IMR-90 (cell line): ENCODE measurements around the gene ZRANB3. TPM values are rescaled to one million over a fixed set of nuclear protein-coding genes. Genes with fewer than 3 reads are reported as not detected.
A peak's percentile ranks its signal among the peaks of the same experiment; 100 is the strongest.

Experiments
- ATAC-seq: fragments of 200-7000 bp; cut with Tn5 transposase; 2 replicates; pipeline ENCODE4 v1.9.1; 2020; ENCODE audit warnings: low read depth, mild to moderate bottlenecking, moderate library complexity
- BruUV-seq: library from RNA; stranded (reverse); fragments of 400-500 nt; replicated peaks from 2 replicates; lab custom pipeline; 2021; lab: Mats Ljungman, UMichigan
- CTCF ChIA-PET: fragments of 300-600 bp; formaldehyde crosslinking; extraction: SDS; loops from one replicate; lab custom pipeline; 2021; ENCODE audit warnings: antibody characterized with exemption; lab: Yijun Ruan, JAX
- POLR2A ChIA-PET: fragments of 300-600 bp; sonication (Branson Sonifier 250); formaldehyde crosslinking; loops from one replicate; lab custom pipeline; 2022; ENCODE audit warnings: antibody characterized with exemption; ENCODE audit not compliant: unreplicated experiment; lab: Charles Lee
- DNase-seq: peaks from one replicate; pipeline ENCODE4 v3.0.0; 2013
- H2AFZ ChIP-seq: replicated peaks from 2 replicates; pipeline ENCODE3; 2013; ENCODE audit warnings: low read length, mild to moderate bottlenecking; ENCODE audit not compliant: poor library complexity
- H2AK5ac ChIP-seq: 2 replicates; pipeline ENCODE4 v1.6.1; 2013; ENCODE audit warnings: low read depth, low read length, inconsistent platforms
- H2AK9ac ChIP-seq: replicated peaks from 2 replicates; pipeline ENCODE3; 2013; ENCODE audit warnings: mild to moderate bottlenecking, low read depth, low read length, moderate library complexity; ENCODE audit not compliant: poor library complexity
- H2BK120ac ChIP-seq: 2 replicates; pipeline ENCODE4 v1.6.1; 2013; ENCODE audit warnings: low read depth, low read length, inconsistent platforms
- H2BK15ac ChIP-seq: 3 replicates; pipeline ENCODE4 v1.6.1; 2013; ENCODE audit warnings: low read depth, low read length, inconsistent platforms
- H2BK20ac ChIP-seq: 2 replicates; pipeline ENCODE4 v1.6.1; 2013; ENCODE audit warnings: low read depth, mild to moderate bottlenecking, inconsistent platforms, low read length, moderate library complexity
- H2BK5ac ChIP-seq: 2 replicates; pipeline ENCODE4 v1.6.1; 2013; ENCODE audit warnings: mild to moderate bottlenecking, low read depth, low read length, inconsistent platforms; ENCODE audit not compliant: poor library complexity, severe bottlenecking
- H3K14ac ChIP-seq: replicated peaks from 2 replicates; pipeline ENCODE4 v1.6.1; 2013; ENCODE audit warnings: low read depth, low read length, inconsistent platforms
- H3K18ac ChIP-seq: 2 replicates; pipeline ENCODE4 v1.6.1; 2013; ENCODE audit warnings: low read depth, low read length, control low read depth
- H3K23ac ChIP-seq: 2 replicates; pipeline ENCODE4 v1.6.1; 2013; ENCODE audit warnings: low read depth, low read length, inconsistent platforms
- H3K27ac ChIP-seq: 2 replicates; pipeline ENCODE4 v1.5.1; 2013; ENCODE audit warnings: mild to moderate bottlenecking, control low read depth, low read length; ENCODE audit not compliant: insufficient read depth
- H3K27me3 ChIP-seq: 2 replicates; pipeline ENCODE4 v1.6.1; 2013; ENCODE audit warnings: low read length; ENCODE audit not compliant: control insufficient read depth, insufficient read depth
- H3K36me3 ChIP-seq: 2 replicates; pipeline ENCODE4 v1.6.1; 2013; ENCODE audit warnings: low read length, mixed read lengths; ENCODE audit not compliant: control insufficient read depth, insufficient read depth
- H3K4ac ChIP-seq: 2 replicates; pipeline ENCODE4 v1.6.1; 2013; ENCODE audit warnings: low read depth, low read length, inconsistent platforms
- H3K4me1 ChIP-seq: 2 replicates; pipeline ENCODE4 v1.6.1; 2013; ENCODE audit warnings: low read length, mixed read lengths; ENCODE audit not compliant: control insufficient read depth, insufficient read depth
- H3K4me2 ChIP-seq: 2 replicates; pipeline ENCODE4 v1.6.1; 2013; ENCODE audit warnings: low read depth, mild to moderate bottlenecking, control low read depth, low read length, moderate library complexity
- H3K4me3 ChIP-seq: 2 replicates; pipeline ENCODE4 v1.5.1; 2013; ENCODE audit warnings: low read depth, mild to moderate bottlenecking, control low read depth, low read length, moderate library complexity; ENCODE audit not compliant: insufficient read depth
- H3K56ac ChIP-seq: 2 replicates; pipeline ENCODE4 v1.6.1; 2013; ENCODE audit warnings: low read length, inconsistent platforms; ENCODE audit not compliant: insufficient read depth; ENCODE audit errors: extremely low read depth
- H3K79me1 ChIP-seq, 2 experiments: 2 replicates each; pipeline ENCODE4 v1.6.1; 2013; ENCODE audit warnings: low read length in 2 of 2, inconsistent platforms in 1 of 2, low read depth in 1 of 2
- H3K9ac ChIP-seq: 2 replicates; pipeline ENCODE4 v1.6.1; 2013; ENCODE audit warnings: low read depth, low read length, control low read depth
- H3K9me1 ChIP-seq: 2 replicates; pipeline ENCODE4 v1.6.1; 2013; ENCODE audit warnings: low read length, inconsistent platforms; ENCODE audit not compliant: insufficient read depth
- H3K9me3 ChIP-seq: 2 replicates; pipeline ENCODE4 v1.6.1; 2013; ENCODE audit warnings: low read length; ENCODE audit not compliant: control insufficient read depth, insufficient read depth
- H4K20me1 ChIP-seq: 2 replicates; pipeline ENCODE4 v1.6.1; 2013; ENCODE audit warnings: low read length, inconsistent platforms; ENCODE audit not compliant: insufficient read depth
- H4K5ac ChIP-seq: 2 replicates; pipeline ENCODE4 v1.6.1; 2013; ENCODE audit warnings: mild to moderate bottlenecking, low read depth, low read length, control low read depth
- H4K8ac ChIP-seq, 2 experiments: 2 replicates each; pipeline ENCODE4 v1.6.1; 2013; ENCODE audit warnings: low read depth in 2 of 2, low read length in 2 of 2, control low read depth in 1 of 2, inconsistent platforms in 1 of 2
- H4K91ac ChIP-seq: 2 replicates; pipeline ENCODE4 v1.6.1; 2013; ENCODE audit warnings: low read depth, low read length, inconsistent platforms; ENCODE audit not compliant: insufficient read depth
- BHLHE40 ChIP-seq: fragments of 150-350 bp; IDR thresholded peaks from 2 replicates; pipeline ENCODE4 v1.6.1; 2016; ENCODE audit warnings: mild to moderate bottlenecking, low read depth, low read length
- CEBPB ChIP-seq: IDR thresholded peaks from 2 replicates; pipeline ENCODE4 v1.6.1; 2012; ENCODE audit warnings: low read depth, low read length, improper control_type of control experiment
- CHD1 ChIP-seq: IDR thresholded peaks from 2 replicates; pipeline ENCODE4 v1.6.1; 2012; ENCODE audit warnings: low read depth, low read length, improper control_type of control experiment
- CTCF ChIP-seq: conservative IDR thresholded peaks from 2 replicates; pipeline ENCODE4 v1.5.1; 2012; ENCODE audit warnings: mild to moderate bottlenecking, low read depth, low read length, improper control_type of control experiment
- FOS ChIP-seq: fragments of 150-350 bp; IDR thresholded peaks from 2 replicates; pipeline ENCODE4 v1.6.1; 2016; ENCODE audit warnings: low read depth, low read length
- MAFK ChIP-seq: IDR thresholded peaks from 2 replicates; pipeline ENCODE4 v1.6.1; 2012; ENCODE audit warnings: low read depth, low read length, improper control_type of control experiment
- MAZ ChIP-seq: IDR thresholded peaks from 2 replicates; pipeline ENCODE4 v1.6.1; 2012; ENCODE audit warnings: low read depth, mild to moderate bottlenecking, low read length, improper control_type of control experiment, moderate library complexity, borderline replicate concordance
- MXI1 ChIP-seq: IDR thresholded peaks from 2 replicates; pipeline ENCODE4 v1.6.1; 2012; ENCODE audit warnings: low read depth, mild to moderate bottlenecking, low read length, moderate library complexity, borderline replicate concordance
- NFE2L2 ChIP-seq: fragments of 150-350 bp; IDR thresholded peaks from 2 replicates; pipeline ENCODE4 v1.6.1; 2016; ENCODE audit warnings: low read depth, mild to moderate bottlenecking, low read length
- POLR2A ChIP-seq: IDR thresholded peaks from 2 replicates; pipeline ENCODE4 v1.6.1; 2012; ENCODE audit warnings: mild to moderate bottlenecking, low read depth, low read length
- RAD21 ChIP-seq: IDR thresholded peaks from 2 replicates; pipeline ENCODE4 v1.6.1; 2012; ENCODE audit warnings: low read length, improper control_type of control experiment
- RCOR1 ChIP-seq: IDR thresholded peaks from 2 replicates; pipeline ENCODE4 v1.6.1; 2012; ENCODE audit warnings: mild to moderate bottlenecking, low read length, improper control_type of control experiment; ENCODE audit not compliant: insufficient replicate concordance
- RFX5 ChIP-seq: IDR thresholded peaks from 2 replicates; pipeline ENCODE4 v1.8.0; 2012; ENCODE audit warnings: low read depth, mild to moderate bottlenecking, low read length, moderate library complexity
- SMC3 ChIP-seq: fragments of 150-350 bp; IDR thresholded peaks from 2 replicates; pipeline ENCODE4 v1.6.1; 2016; ENCODE audit warnings: low read depth, mild to moderate bottlenecking, antibody characterized with exemption, low read length, moderate library complexity
- WGBS, 2 experiments: methylation state at CpG; one replicate each; pipeline versions ENCODE4 v1.1.5 to v1.1.7; 2013; ENCODE audit warnings: missing lambda C conversion rate in 2 of 2; ENCODE audit not compliant: insufficient read length in 1 of 2; ENCODE audit errors: extremely low coverage in 2 of 2; 5-methylcytosine and 5-hydroxymethylcytosine counted together
- dilution Hi-C: fragments of 300-500 bp; cut with HindIII; formaldehyde crosslinking; loops from one replicate; pipeline ENCODE4 v1.14.3; 2018; ENCODE audit warnings: low sequenced_read_pairs; ENCODE audit not compliant: unreplicated experiment
- in situ Hi-C: fragments of 300-500 bp; cut with MboI; formaldehyde crosslinking; loops from 3 replicates; pipeline ENCODE4 v1.14.3; 2019; ENCODE audit warnings: low sequenced_read_pairs, inconsistent platforms, mixed read lengths
- intact Hi-C: fragments of 100-400 bp; cut with micrococcal nuclease; formaldehyde crosslinking; loops from 2 replicates; pipeline ENCODE4 v1.10.0; 2022
- polyA plus RNA-seq, 3 experiments: library from polyadenylated mRNA; depleted of rRNA; stranded (reverse); fragments of >200 nt; gene quantifications; 2 replicates each; pipeline ENCODE4 v1.2.3, GENCODE V29; 2012; ENCODE audit warnings: low replicate concordance in 1 of 3
- total RNA-seq: library from RNA; depleted of rRNA; stranded (reverse); fragments of >200 nt; gene quantifications from 2 replicates; pipeline ENCODE4 v1.2.3, GENCODE V29; 2012
- TF ChIP-seq, protein P1 (sequence below): fragments of 150-350 bp; IDR thresholded peaks from 2 replicates; pipeline ENCODE4 v1.6.1; 2016; ENCODE audit warnings: low read depth, mild to moderate bottlenecking, low read length, moderate library complexity, borderline replicate concordance
- TF ChIP-seq, protein P2 (sequence below): fragments of 150-350 bp; IDR thresholded peaks from 2 replicates; pipeline ENCODE4 v1.6.1; 2017; ENCODE audit warnings: mild to moderate bottlenecking, antibody characterized with exemption, low read length, low read depth

ZRANB3 gene
- total and polyA plus RNA-seq, 2 of the 4 experiments (the other 2 are of a cell fraction), result 3.4 to 9.3 TPM

DNA sequence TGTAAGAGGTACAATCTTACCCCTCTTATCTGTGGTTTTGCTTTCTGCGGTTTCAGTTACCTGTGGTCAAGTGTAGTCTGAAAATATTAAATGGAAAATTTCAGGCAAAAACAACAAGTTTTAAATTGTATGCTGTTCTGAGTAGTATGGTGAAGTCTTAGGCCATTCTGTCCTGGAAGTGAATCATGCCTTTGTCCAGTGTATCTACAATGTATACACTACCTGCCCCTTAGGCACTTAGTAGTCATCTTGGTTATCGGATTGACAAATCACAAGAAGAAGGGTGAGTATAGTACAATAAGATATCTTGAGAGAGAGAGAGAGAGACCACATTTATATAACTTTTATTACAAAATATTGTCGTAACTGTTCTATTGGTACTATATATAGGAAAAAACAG, 435.4 kb downstream of the ZRANB3 start:
- Histone ChIP-seq H3K56ac (no peak overlapping the region), H3K9me3 (no peaks in the 10 kb centered on the region), H2AK5ac (no peak overlapping the region), H4K91ac (no peak overlapping the region), H3K14ac (no peak overlapping the region), H3K27me3 (no peaks in the 10 kb centered on the region), H3K79me1 (peaks cover 16 to 32% of the 10 kb centered on the region in 2 experiments; a peak in 3 of 4 replicates), H2BK20ac (no peak overlapping the region), H3K18ac (no peak overlapping the region), H3K23ac (no peak overlapping the region), H3K4me3 (no peak overlapping the region), H4K8ac (no peak overlapping the region), H2AFZ (no peak overlapping the region), H3K9ac (no peak overlapping the region), H2BK120ac (no peak overlapping the region), H2BK15ac (no peak overlapping the region), H3K36me3 (peaks cover 5% of the 10 kb centered on the region; the same call in 1 of the 2 replicates), H3K27ac (no peak overlapping the region), H3K4me1 (peaks cover 8% of the 10 kb centered on the region), H2BK5ac (no peak overlapping the region), H4K5ac (no peak overlapping the region), H2AK9ac (no peak overlapping the region), H3K4me2 (no peak overlapping the region), H3K9me1 (no peaks in the 10 kb centered on the region; the same call in 1 of the 2 replicates), H3K4ac (no peak overlapping the region), H4K20me1 (no peaks in the 10 kb centered on the region; the same call in 1 of the 2 replicates)
- WGBS, 2 experiments, result no CpG with 5 or more reads among the region's 3 CpGs
- DNase-seq (peak; percentile 35), ATAC-seq (no peak)
- no peak for TF ChIP-seq NFE2L2
- TF ChIP-seq CTCF, result no peak
- no peak for TF ChIP-seq MAFK
- TF ChIP-seq, protein P1, sequence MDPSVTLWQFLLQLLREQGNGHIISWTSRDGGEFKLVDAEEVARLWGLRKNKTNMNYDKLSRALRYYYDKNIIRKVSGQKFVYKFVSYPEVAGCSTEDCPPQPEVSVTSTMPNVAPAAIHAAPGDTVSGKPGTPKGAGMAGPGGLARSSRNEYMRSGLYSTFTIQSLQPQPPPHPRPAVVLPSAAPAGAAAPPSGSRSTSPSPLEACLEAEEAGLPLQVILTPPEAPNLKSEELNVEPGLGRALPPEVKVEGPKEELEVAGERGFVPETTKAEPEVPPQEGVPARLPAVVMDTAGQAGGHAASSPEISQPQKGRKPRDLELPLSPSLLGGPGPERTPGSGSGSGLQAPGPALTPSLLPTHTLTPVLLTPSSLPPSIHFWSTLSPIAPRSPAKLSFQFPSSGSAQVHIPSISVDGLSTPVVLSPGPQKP, result no peak
- TF ChIP-seq FOS, result no peak
- no peak for TF ChIP-seq POLR2A
- no peak for TF ChIP-seq MAZ
- TF ChIP-seq RCOR1, result no peak
- no peak for TF ChIP-seq CHD1
- no peak for TF ChIP-seq BHLHE40
- TF ChIP-seq, protein P2, sequence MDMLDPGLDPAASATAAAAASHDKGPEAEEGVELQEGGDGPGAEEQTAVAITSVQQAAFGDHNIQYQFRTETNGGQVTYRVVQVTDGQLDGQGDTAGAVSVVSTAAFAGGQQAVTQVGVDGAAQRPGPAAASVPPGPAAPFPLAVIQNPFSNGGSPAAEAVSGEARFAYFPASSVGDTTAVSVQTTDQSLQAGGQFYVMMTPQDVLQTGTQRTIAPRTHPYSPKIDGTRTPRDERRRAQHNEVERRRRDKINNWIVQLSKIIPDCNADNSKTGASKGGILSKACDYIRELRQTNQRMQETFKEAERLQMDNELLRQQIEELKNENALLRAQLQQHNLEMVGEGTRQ, result no peak
- TF ChIP-seq MXI1, result no peak
- TF ChIP-seq SMC3, result no peak
- no peak for TF ChIP-seq RAD21
- no peak for TF ChIP-seq RFX5
- TF ChIP-seq CEBPB, result no peak
- CTCF ChIA-PET, result no interaction called here
- dilution Hi-C loops (no loop called here), in situ Hi-C loops (no loop called here), intact Hi-C loops (loop anchor here (5.0 kb wide), 1 partner anchor 43 kb away; the partner anchor contains the start of gene RAB3GAP1)
- POLR2A ChIA-PET, result no interaction called here
- no TSS peak for BruUV-seq
